GM12878 (cell line): Measurements from ENCODE around the gene CHST15. TPM values are rescaled to one million over a fixed set of nuclear protein-coding genes. Genes with fewer than 3 reads are reported as not detected.

Experiments used
- ATAC-seq: fragments of 200-7000 bp; cut with Tn5 transposase; 3 replicates; pipeline ENCODE4 v1.9.1; 2020; ENCODE audit warnings: mild to moderate bottlenecking, moderate library complexity
- BruUV-seq: library from RNA; stranded (reverse); fragments of 400-500 nt; replicated peaks from 2 replicates; lab custom pipeline; 2021; lab: Mats Ljungman, UMichigan
- CTCF ChIA-PET: fragments of 300-600 bp; sonication (Branson Sonifier 250); formaldehyde crosslinking; extraction: SDS; loops from one replicate; lab custom pipeline; 2021; ENCODE audit warnings: inconsistent platforms; lab: Yijun Ruan, JAX
- POLR2A ChIA-PET: fragments of 350-600 bp; formaldehyde crosslinking; extraction: SDS; loops from one replicate; lab custom pipeline; 2021; ENCODE audit warnings: inconsistent platforms; lab: Charles Lee
- RAD21 ChIA-PET: fragments of 300-600 bp; sonication (Branson Sonifier 250); formaldehyde crosslinking; loops from one replicate; lab custom pipeline; 2023; ENCODE audit warnings: antibody characterized with exemption; ENCODE audit not compliant: unreplicated experiment; lab: Charles Lee
- SMC1A ChIA-PET: fragments of 300-600 bp; sonication (Branson Sonifier 250); formaldehyde crosslinking; loops from one replicate; lab custom pipeline; 2023; ENCODE audit not compliant: unreplicated experiment, uncharacterized antibody; lab: Charles Lee
- DNase-seq: peaks from one replicate; pipeline ENCODE4 v3.0.0-alpha.2; 2011; ENCODE audit warnings: low read depth, low spot score
- FAIRE-seq: peaks from 3 replicates; lab custom pipeline; 2011; peaks lifted over from hg19 to GRCh38; lab: Jason Lieb, UNC
- H2AFZ ChIP-seq: 2 replicates; pipeline ENCODE4 v1.6.0; 2011; ENCODE audit warnings: low read depth, low read length, control low read depth; ENCODE audit not compliant: control insufficient read depth
- H3K27ac ChIP-seq: 2 replicates; pipeline ENCODE4 v1.5.1; 2011; ENCODE audit warnings: control low read depth; ENCODE audit not compliant: control insufficient read depth, insufficient read depth
- H3K27me3 ChIP-seq, 2 experiments: replicated peaks in 1 of 2; 2 replicates each; pipeline versions ENCODE4 v1.6.0 to v1.6.1; 2011; ENCODE audit warnings: low read length in 1 of 2; ENCODE audit not compliant: control insufficient read depth in 2 of 2, insufficient read depth in 2 of 2
- H3K36me3 ChIP-seq, 2 experiments: 2 replicates each; pipeline ENCODE4 v1.5.1; 2011; ENCODE audit warnings: low read length in 1 of 2; ENCODE audit not compliant: control insufficient read depth in 2 of 2, insufficient read depth in 2 of 2
- H3K4me1 ChIP-seq: 2 replicates; pipeline ENCODE4 v1.6.1; 2011; ENCODE audit warnings: mild to moderate bottlenecking, low read length, moderate library complexity, mixed read lengths; ENCODE audit not compliant: control insufficient read depth, insufficient read depth
- H3K4me2 ChIP-seq: 2 replicates; pipeline ENCODE4 v1.6.0; 2011; ENCODE audit warnings: control low read depth; ENCODE audit not compliant: control insufficient read depth, insufficient read depth
- H3K4me3 ChIP-seq: fragments of 200-600 bp; sonication (generic); 2 replicates; pipeline ENCODE4 v1.5.1; 2016
- H3K79me2 ChIP-seq: 2 replicates; pipeline ENCODE4 v1.6.0; 2011; ENCODE audit warnings: low read length; ENCODE audit not compliant: control insufficient read depth, insufficient read depth
- H3K9ac ChIP-seq: 2 replicates; pipeline ENCODE4 v1.8.0; 2011; ENCODE audit warnings: low read length, control low read depth, mixed read lengths; ENCODE audit not compliant: control insufficient read depth, insufficient read depth
- H3K9me3 ChIP-seq: replicated peaks from 3 replicates; pipeline ENCODE4 v1.5.1; 2011; ENCODE audit warnings: mild to moderate bottlenecking, low read length; ENCODE audit not compliant: control insufficient read depth, insufficient read depth
- H4K20me1 ChIP-seq: 2 replicates; pipeline ENCODE4 v1.6.0; 2011; ENCODE audit not compliant: control insufficient read depth, insufficient read depth
- BCL3 ChIP-seq: IDR thresholded peaks from 2 replicates; pipeline ENCODE4 v1.6.1; 2011; ENCODE audit warnings: borderline replicate concordance, low read depth, mild to moderate bottlenecking, moderate library complexity, low read length; ENCODE audit not compliant: insufficient read depth, poor library complexity, severe bottlenecking
- CEBPB ChIP-seq, 2 experiments: fragments of 150-350 bp in 1 of 2; IDR thresholded peaks; 2 replicates each; pipeline ENCODE4 v1.6.1; 2012 to 2014; ENCODE audit warnings: low read depth in 2 of 2, low read length in 2 of 2, borderline replicate concordance in 1 of 2, inconsistent platforms in 1 of 2
- CHD4 ChIP-seq: fragments of 200-600 bp; sonication (generic); IDR thresholded peaks from 2 replicates; pipeline ENCODE4 v1.6.1; 2016; ENCODE audit warnings: mild to moderate bottlenecking
- IKZF2 ChIP-seq, 2 experiments: fragments of 450-650 bp; IDR thresholded peaks; 2 replicates each; pipeline ENCODE4 v1.6.1; 2017; ENCODE audit warnings: mild to moderate bottlenecking in 2 of 2, moderate library complexity in 2 of 2
- LARP7 ChIP-seq: fragments of 450-650 bp; IDR thresholded peaks from 2 replicates; pipeline ENCODE4 v1.6.1; 2017; ENCODE audit warnings: mild to moderate bottlenecking
- NR2F1 ChIP-seq: fragments of 450-650 bp; conservative IDR thresholded peaks from 2 replicates; pipeline ENCODE4 v1.6.1; 2017; ENCODE audit warnings: mild to moderate bottlenecking
- SIN3A ChIP-seq: IDR thresholded peaks from 2 replicates; pipeline ENCODE4 v1.6.1; 2012; ENCODE audit warnings: low read depth, low read length, improper control_type of control experiment
- SP1 ChIP-seq: IDR thresholded peaks from one replicate; pipeline ENCODE4 v1.6.1; 2011; ENCODE audit warnings: low read depth, low read length
- SRF ChIP-seq, 2 experiments: IDR thresholded peaks; 2 replicates each; pipeline ENCODE4 v1.6.1; 2011; ENCODE audit warnings: low read depth in 2 of 2, low read length in 2 of 2, mild to moderate bottlenecking in 1 of 2, moderate library complexity in 1 of 2
- TBL1XR1 ChIP-seq: IDR thresholded peaks from 2 replicates; pipeline ENCODE4 v1.6.1; 2012; ENCODE audit warnings: low read depth, low read length, improper control_type of control experiment
- ZBTB40 ChIP-seq: fragments of 450-650 bp; IDR thresholded peaks from 2 replicates; pipeline ENCODE4 v1.6.1; 2016; ENCODE audit warnings: mild to moderate bottlenecking, moderate library complexity, borderline replicate concordance
- WGBS: methylation state at CpG from one replicate; pipeline ENCODE4 v1.1.6; 2016; ENCODE audit warnings: low lambda C conversion rate; ENCODE audit not compliant: insufficient replicate concordance, insufficient coverage; ENCODE audit errors: missing lambda C conversion rate; 5-methylcytosine and 5-hydroxymethylcytosine counted together
- in situ Hi-C: fragments of 300-500 bp; cut with MboI; formaldehyde crosslinking; loops from 9 replicates; pipeline ENCODE4 v1.14.3; 2018; ENCODE audit warnings: mixed read lengths
- intact Hi-C: fragments of 100-400 bp; cut with micrococcal nuclease; formaldehyde crosslinking; loops from one replicate; pipeline ENCODE4 v1.14.2; 2022; ENCODE audit not compliant: unreplicated experiment
- polyA plus RNA-seq, 11 experiments: library from polyadenylated mRNA; depleted of rRNA in 4 of 11; unstranded in 6 of 11; stranded (reverse) in 5 of 11; fragments of >200 nt; fragmentation: Nextera tagmentation in 4 of 11; fragmentation: Illumina TruSeq in 1 of 11; extraction: Ambion mirVana in 4 of 11; extraction: Trizol in 1 of 11; gene quantifications; 1 replicate in 1 of 11; 2 replicates in 10 of 11; pipeline versions ENCODE4 v1.2.1 to v1.2.3, GENCODE V29; 2011 to 2016; ENCODE audit warnings: inconsistent platforms in 2 of 11, missing spikeins in 2 of 11, low read depth in 1 of 11
- total RNA-seq, 4 experiments: library from RNA; depleted of rRNA in 3 of 4; stranded (reverse); fragments of >200 nt in 3 of 4; fragmentation: Illumina TruSeq in 1 of 4; extraction: Trizol in 1 of 4; gene quantifications; 2 replicates each; pipeline versions ENCODE4 v1.2.1 to v1.2.3, GENCODE V29; 2013 to 2021
- TF ChIP-seq, protein P1 (sequence below): fragments of 150-350 bp; IDR thresholded peaks from 2 replicates; pipeline ENCODE4 v1.6.1; 2016; ENCODE audit warnings: low read depth, low read length

The CHST15 gene
- total and polyA plus RNA-seq, 10 of the 15 experiments (the other 5 are each of a cell fraction or from before 2014, with no cell fraction given): 0.02 to 0.53 (median 0.05) TPM; not detected in 1

DNA sequence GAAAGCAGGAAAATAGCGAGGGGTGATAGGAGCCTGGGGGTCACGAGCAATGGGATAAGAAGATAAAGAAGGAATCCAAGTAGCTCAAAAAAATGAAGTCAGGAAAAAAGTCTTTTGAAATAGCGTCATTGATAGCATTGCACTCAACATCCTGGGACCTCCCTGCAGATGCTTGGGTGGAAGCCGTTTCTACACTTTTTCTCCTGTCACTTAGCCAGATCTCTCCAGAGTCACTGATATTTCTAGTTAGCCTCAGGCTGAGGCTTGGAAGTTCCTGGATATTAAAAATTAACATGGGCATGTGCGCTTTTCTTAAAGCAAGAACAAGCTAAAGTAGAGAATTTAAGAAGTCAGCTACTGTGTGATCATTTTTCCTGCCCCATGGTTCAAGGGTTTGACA is 39.5 kb upstream of the CHST15 start:
- no peak overlapping the region for H2AFZ ChIP-seq
- H3K27ac ChIP-seq: no peak overlapping the region
- no peaks in the 10 kb centered on the region for H3K79me2 ChIP-seq
- no peaks in the 10 kb centered on the region for H3K4me1 ChIP-seq
- ChIA-PET CTCF (interaction anchor here (0.7 to 1.1 kb wide), 2 partner anchors 13 to 60 kb away, joined by 3 read pairs; no protein-coding TSS in a partner anchor), POLR2A (no interaction called here), RAD21 (no interaction called here), SMC1A (no interaction called here)
- H3K9ac ChIP-seq: no peak overlapping the region
- no peaks in the 10 kb centered on the region for H4K20me1 ChIP-seq
- H3K36me3 ChIP-seq: no peaks in the 10 kb centered on the region
- ATAC-seq (no peak), DNase-seq (no peak), FAIRE-seq (no peak)
- H3K4me2 ChIP-seq: no peak overlapping the region
- H3K4me3 ChIP-seq: no peak overlapping the region
- H3K27me3 ChIP-seq: peaks cover 0 to 4% of the 10 kb centered on the region in 2 experiments; a peak in 2 of 4 replicates
- in situ Hi-C loops (no loop called here), intact Hi-C loops (no loop called here)
- no peak for TF ChIP-seq IKZF2 (IDR thresholded peaks at IDR 0.05)
- no peak for TF ChIP-seq TBL1XR1
- no peak for TF ChIP-seq ZBTB40
- no peak for TF ChIP-seq NR2F1
- TF ChIP-seq, protein P1, sequence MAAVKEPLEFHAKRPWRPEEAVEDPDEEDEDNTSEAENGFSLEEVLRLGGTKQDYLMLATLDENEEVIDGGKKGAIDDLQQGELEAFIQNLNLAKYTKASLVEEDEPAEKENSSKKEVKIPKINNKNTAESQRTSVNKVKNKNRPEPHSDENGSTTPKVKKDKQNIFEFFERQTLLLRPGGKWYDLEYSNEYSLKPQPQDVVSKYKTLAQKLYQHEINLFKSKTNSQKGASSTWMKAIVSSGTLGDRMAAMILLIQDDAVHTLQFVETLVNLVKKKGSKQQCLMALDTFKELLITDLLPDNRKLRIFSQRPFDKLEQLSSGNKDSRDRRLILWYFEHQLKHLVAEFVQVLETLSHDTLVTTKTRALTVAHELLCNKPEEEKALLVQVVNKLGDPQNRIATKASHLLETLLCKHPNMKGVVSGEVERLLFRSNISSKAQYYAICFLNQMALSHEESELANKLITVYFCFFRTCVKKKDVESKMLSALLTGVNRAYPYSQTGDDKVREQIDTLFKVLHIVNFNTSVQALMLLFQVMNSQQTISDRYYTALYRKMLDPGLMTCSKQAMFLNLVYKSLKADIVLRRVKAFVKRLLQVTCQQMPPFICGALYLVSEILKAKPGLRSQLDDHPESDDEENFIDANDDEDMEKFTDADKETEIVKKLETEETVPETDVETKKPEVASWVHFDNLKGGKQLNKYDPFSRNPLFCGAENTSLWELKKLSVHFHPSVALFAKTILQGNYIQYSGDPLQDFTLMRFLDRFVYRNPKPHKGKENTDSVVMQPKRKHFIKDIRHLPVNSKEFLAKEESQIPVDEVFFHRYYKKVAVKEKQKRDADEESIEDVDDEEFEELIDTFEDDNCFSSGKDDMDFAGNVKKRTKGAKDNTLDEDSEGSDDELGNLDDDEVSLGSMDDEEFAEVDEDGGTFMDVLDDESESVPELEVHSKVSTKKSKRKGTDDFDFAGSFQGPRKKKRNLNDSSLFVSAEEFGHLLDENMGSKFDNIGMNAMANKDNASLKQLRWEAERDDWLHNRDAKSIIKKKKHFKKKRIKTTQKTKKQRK: no peak
- TF ChIP-seq LARP7: no peak
- TF ChIP-seq SP1: no peak
- TF ChIP-seq SIN3A: no peak
- no peak for TF ChIP-seq BCL3
- TF ChIP-seq CHD4: no peak
- TF ChIP-seq SRF (IDR thresholded peaks at IDR 0.05; ENCODE audit: low read depth in 2 of 2, low read length in 2 of 2): no peak
- no peak for TF ChIP-seq CEBPB (IDR thresholded peaks at IDR 0.05; ENCODE audit: borderline replicate concordance in 1 of 2, low read depth in 2 of 2, low read length in 2 of 2)
- BruUV-seq: no TSS peak
- H3K9me3 ChIP-seq: no peaks in the 10 kb centered on the region
- 32% methylated on average over 5 of the region's 5 CpGs for WGBS
